Osteoblast (primary cell): ENCODE results near the gene AKR7A3. TPM values are rescaled to one million over a fixed set of nuclear protein-coding genes. Genes with fewer than 3 reads are reported as not detected.

ENCODE experiments used
- DNase-seq: peaks from one replicate; pipeline ENCODE4 v3.0.0; 2011; ENCODE audit warnings: low spot score, mixed read lengths; ENCODE audit not compliant: insufficient read length; ENCODE audit errors: missing footprints
- H2AFZ ChIP-seq: 2 replicates; pipeline ENCODE4 v1.6.0; 2011; ENCODE audit warnings: mild to moderate bottlenecking, low read length
- H3K27ac ChIP-seq: 2 replicates; pipeline ENCODE4 v1.5.1; 2011; ENCODE audit warnings: mild to moderate bottlenecking, low read depth, low read length, moderate library complexity
- H3K27me3 ChIP-seq: 2 replicates; pipeline ENCODE4 v1.6.0; 2012; ENCODE audit warnings: mild to moderate bottlenecking, control low read depth, inconsistent platforms, low read length, moderate library complexity; ENCODE audit not compliant: insufficient read depth
- H3K36me3 ChIP-seq: 2 replicates; pipeline ENCODE4 v1.5.1; 2011; ENCODE audit warnings: mild to moderate bottlenecking, low read length, control low read depth, moderate library complexity; ENCODE audit not compliant: insufficient read depth
- H3K4me1 ChIP-seq: 2 replicates; pipeline ENCODE4 v1.5.1; 2011; ENCODE audit warnings: mild to moderate bottlenecking, low read length, control low read depth, moderate library complexity; ENCODE audit not compliant: insufficient read depth
- H3K4me2 ChIP-seq: 2 replicates; pipeline ENCODE4 v1.6.0; 2011; ENCODE audit warnings: mild to moderate bottlenecking, low read length; ENCODE audit not compliant: insufficient read depth
- H3K4me3 ChIP-seq: fragments of 200-600 bp; sonication (generic); 3 replicates; pipeline ENCODE4 v1.5.1; 2012; ENCODE audit warnings: mild to moderate bottlenecking, low read length, inconsistent platforms; ENCODE audit not compliant: insufficient read depth
- H3K79me2 ChIP-seq: 2 replicates; pipeline ENCODE4 v1.6.0; 2012; ENCODE audit warnings: mild to moderate bottlenecking, low read length, control low read depth, inconsistent platforms; ENCODE audit not compliant: insufficient read depth
- H3K9me3 ChIP-seq: 2 replicates; pipeline ENCODE4 v1.5.1; 2011; ENCODE audit warnings: low read depth, low read length, control low read depth
- H4K20me1 ChIP-seq: 2 replicates; pipeline ENCODE4 v1.6.0; 2012; ENCODE audit warnings: mild to moderate bottlenecking, low read length, control low read depth; ENCODE audit not compliant: insufficient read depth
- CTCF ChIP-seq: IDR thresholded peaks from 2 replicates; pipeline ENCODE4 v1.5.1; 2011; ENCODE audit warnings: mild to moderate bottlenecking, low read depth, low read length, moderate library complexity; ENCODE audit errors: extremely low read depth
- total RNA-seq: library from RNA; depleted of rRNA; stranded (reverse); fragments of >200 nt; gene quantifications from 2 replicates; pipeline ENCODE4 v1.2.3, GENCODE V29; 2012

AKR7A3 gene
- total RNA-seq, 1 donor, result 0.72 TPM

GRCh38 chr1:19333587-19334354 is 45.2 kb upstream of the AKR7A3 start:
- peaks cover 3% of the 10 kb centered on the region for H3K4me1 ChIP-seq

DNA sequence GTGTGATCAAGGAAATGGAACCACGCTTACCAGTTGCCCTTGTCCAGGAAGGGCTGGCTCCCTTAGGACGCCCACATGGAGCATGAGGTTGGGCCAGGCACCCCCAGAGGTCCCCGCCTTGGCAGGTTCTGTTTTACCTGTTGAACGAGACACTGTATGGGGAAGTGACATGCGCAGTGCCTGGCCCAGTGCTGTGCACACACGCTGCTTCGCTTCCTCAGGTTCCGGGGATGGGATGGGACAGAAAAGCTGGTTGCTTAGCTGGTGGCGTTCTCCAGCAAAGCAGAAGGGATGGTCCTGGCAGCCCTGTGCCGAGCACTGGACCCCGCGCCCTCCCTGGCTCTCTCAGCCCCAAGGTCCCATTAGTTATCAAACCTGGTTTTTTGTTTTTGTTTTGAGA is 44.3 kb upstream of the AKR7A3 start:
- H3K4me3 ChIP-seq, result no peak overlapping the region
- H3K4me1 ChIP-seq, result peaks cover 3% of the 10 kb centered on the region
- H3K9me3 ChIP-seq, result no peaks in the 10 kb centered on the region
- H3K36me3 ChIP-seq, result peaks cover 11% of the 10 kb centered on the region
- H3K79me2 ChIP-seq, result no peaks in the 10 kb centered on the region
- H3K27me3 ChIP-seq, result no peaks in the 10 kb centered on the region
- no peak overlapping the region for H3K27ac ChIP-seq
- H2AFZ ChIP-seq, result no peak overlapping the region
- H3K4me2 ChIP-seq, result no peak overlapping the region
- peak; percentile 34 for DNase-seq
- peaks cover 17% of the 10 kb centered on the region for H4K20me1 ChIP-seq
- no peak for TF ChIP-seq CTCF

More at GRCh38 chr1:19333587-19334354, 45.2 kb upstream of the AKR7A3 start:
- H3K79me2 ChIP-seq, result no peaks in the 10 kb centered on the region
- H4K20me1 ChIP-seq, result peaks cover 17% of the 10 kb centered on the region
- DNase-seq, result no peak
- no peak overlapping the region for H3K27ac ChIP-seq
- no peak overlapping the region for H2AFZ ChIP-seq
- H3K27me3 ChIP-seq, result no peaks in the 10 kb centered on the region
- H3K4me2 ChIP-seq, result no peak overlapping the region
- no peak for TF ChIP-seq CTCF
- H3K4me3 ChIP-seq, result no peak overlapping the region
- H3K36me3 ChIP-seq, result peaks cover 9% of the 10 kb centered on the region
- no peaks in the 10 kb centered on the region for H3K9me3 ChIP-seq

DNA sequence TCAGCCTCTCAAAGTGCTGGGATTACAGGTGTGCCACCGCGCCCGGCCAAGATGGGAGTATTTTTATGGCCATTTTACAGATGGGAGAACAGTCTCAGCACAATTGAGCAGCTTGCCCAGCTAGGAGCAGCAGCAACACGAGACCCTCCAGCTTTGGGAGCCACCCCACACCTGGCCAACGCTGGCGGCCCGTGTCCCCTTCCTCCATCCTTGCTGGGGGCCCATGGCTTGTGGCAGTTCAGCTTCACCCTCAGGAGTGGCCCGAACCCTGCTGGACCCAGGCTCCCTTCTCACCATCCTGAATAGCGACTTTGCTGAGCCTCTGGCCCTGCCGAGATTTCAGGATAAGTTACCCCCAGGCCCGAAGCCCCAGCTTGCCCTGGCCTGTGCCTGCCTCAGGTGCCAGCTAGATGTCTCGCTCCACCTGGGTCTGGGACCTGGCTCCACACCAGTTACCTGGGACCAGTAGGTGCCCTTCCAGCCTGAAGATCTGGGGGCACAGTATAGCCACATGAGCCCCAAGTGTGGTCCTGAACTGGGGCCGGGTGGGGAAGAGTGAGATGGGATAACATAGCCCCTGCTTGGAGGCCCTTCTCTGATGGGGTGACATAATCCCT is 42.8 kb upstream of the AKR7A3 start:
- Histone ChIP-seq H3K79me2 (no peaks in the 10 kb centered on the region), H3K27ac (no peak overlapping the region)
- TF ChIP-seq CTCF, result no peak

DNA sequence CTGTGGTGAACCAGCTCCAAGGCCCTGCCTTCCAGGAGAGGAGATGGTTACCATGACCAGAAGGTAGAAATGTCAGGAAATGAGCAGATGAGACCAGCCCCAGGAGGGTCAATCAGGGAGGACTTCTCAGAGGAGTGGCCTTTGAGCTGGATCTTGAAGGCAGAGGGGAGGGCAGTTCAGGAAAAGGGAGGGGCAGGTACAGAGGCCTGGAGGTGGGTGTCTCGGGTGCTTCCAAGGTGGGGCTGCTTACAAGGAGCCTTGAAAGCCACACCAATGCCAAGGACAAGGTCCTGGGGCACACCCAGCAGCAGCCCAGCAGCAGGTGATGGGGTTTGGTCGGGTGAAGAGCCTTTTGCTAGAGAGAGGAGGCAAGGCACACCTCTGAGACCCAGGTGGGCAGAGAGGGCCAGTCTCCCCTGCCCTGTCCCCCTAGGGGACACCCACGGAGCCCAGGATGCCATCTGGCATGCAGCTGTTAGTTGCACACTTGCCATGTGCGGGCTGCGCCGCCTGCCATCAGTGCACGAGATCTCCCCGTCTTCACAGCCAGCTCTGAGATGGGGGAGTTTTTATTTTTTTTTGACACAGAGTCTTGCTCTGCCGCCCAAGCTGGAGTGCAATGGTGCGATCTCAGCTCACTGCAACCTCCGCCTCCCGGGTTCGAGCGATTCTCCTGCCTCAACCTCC is 42.0 kb upstream of the AKR7A3 start:
- peaks cover 23% of the 10 kb centered on the region for H3K36me3 ChIP-seq
- H4K20me1 ChIP-seq, result peaks cover 14% of the 10 kb centered on the region
- no peak overlapping the region for H3K27ac ChIP-seq
- no peaks in the 10 kb centered on the region for H3K9me3 ChIP-seq
- H3K4me2 ChIP-seq, result no peak overlapping the region
- H2AFZ ChIP-seq, result no peak overlapping the region
- no peak for TF ChIP-seq CTCF
- H3K27me3 ChIP-seq, result no peaks in the 10 kb centered on the region
- DNase-seq, result peak; percentile 80
- H3K79me2 ChIP-seq, result no peaks in the 10 kb centered on the region
- peaks cover 3% of the 10 kb centered on the region for H3K4me1 ChIP-seq
- H3K4me3 ChIP-seq, result no peak overlapping the region

More for the DNA sequence above, 42.8 kb upstream of the AKR7A3 start:
- H3K27me3 ChIP-seq, result no peaks in the 10 kb centered on the region
- no peak for DNase-seq
- no peak overlapping the region for H3K4me3 ChIP-seq
- H3K36me3 ChIP-seq, result peaks cover 16% of the 10 kb centered on the region
- H3K4me2 ChIP-seq, result no peak overlapping the region
- H3K4me1 ChIP-seq, result peaks cover 3% of the 10 kb centered on the region
- no peak overlapping the region for H2AFZ ChIP-seq
- H4K20me1 ChIP-seq, result peaks cover 11% of the 10 kb centered on the region
- H3K9me3 ChIP-seq, result no peaks in the 10 kb centered on the region
